ENCODE measurements around the gene PTGDS. TPM values are rescaled to one million over a fixed set of nuclear protein-coding genes. Genes with fewer than 3 reads are reported as not detected.

PTGDS gene
- total and polyA plus RNA-seq, 9 donors: 5.8 to 191 (median 43.1) TPM

DNA sequence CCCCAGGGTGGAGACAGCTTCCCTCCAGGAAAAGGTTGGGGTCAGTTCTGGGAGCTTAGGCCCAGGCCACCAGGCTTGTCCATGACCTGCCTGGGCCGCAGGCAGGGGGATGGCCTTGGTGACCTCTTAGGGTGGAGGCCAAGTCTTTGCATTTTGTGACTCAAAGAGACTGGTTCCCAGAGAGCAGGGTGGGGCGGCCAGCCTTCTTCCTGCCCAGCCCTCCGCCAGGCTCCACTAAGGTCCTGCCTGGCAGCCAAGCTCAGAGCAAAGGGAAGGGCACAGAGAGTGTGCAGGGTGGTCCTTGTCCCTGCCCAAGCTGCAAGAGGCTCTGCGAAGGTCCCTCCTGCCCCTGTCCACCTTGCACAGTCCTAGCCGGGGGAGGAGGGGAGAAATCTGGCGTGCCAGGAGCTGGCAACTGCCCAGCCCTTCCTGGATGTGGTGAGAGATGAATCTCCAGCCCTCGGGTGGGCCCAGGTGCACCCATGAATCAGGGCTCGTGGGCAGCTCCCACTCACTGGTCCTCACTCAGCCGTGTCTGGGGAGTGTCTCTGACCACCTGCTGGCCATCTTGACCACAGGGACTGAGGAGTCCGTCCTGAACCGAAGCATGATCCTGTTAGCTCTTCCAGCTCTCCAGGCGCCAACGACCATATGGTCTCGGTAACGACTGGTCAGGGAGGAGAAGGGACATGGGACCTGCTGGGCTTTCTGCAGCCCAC lies 2.3 kb upstream of the PTGDS start:
- TF ChIP-seq POLR2A (IDR thresholded peaks at IDR 0.05) (no peak), EP300 (IDR thresholded peaks at IDR 0.05) (no peak)
- H3K27ac ChIP-seq: no peak overlapping the region

DNA sequence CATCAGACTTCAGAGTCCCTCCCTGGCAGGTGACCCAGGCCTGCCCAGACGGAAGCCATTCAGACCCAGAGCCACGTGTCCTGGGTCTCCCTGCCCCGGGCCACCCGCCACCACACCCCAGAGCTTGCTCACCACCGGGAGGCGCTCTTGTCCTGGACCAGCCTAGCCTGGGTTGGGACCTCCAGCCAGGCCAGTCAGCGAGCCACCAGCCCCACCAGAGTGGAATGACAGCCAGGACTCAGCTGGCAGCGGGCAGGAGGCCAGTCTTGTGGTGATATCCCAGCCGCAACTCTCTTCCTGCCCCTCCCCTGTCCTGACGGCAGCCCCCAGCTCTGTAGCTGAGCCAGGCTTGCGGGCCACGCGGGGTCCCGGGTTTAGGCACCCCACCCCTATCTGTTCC lies 1.7 kb upstream of the PTGDS start:
- Histone ChIP-seq H3K27ac (no peak overlapping the region), H3K9me3 (no peaks in the 10 kb centered on the region), H3K36me3 (no peaks in the 10 kb centered on the region), H3K4me3 (no peak overlapping the region), H3K4me1 (ENCODE audit: insufficient read depth) (peaks cover 6% of the 10 kb centered on the region), H3K27me3 (no peaks in the 10 kb centered on the region)
- TF ChIP-seq EP300 (IDR thresholded peaks at IDR 0.05): no peak
- TF ChIP-seq, protein P1, sequence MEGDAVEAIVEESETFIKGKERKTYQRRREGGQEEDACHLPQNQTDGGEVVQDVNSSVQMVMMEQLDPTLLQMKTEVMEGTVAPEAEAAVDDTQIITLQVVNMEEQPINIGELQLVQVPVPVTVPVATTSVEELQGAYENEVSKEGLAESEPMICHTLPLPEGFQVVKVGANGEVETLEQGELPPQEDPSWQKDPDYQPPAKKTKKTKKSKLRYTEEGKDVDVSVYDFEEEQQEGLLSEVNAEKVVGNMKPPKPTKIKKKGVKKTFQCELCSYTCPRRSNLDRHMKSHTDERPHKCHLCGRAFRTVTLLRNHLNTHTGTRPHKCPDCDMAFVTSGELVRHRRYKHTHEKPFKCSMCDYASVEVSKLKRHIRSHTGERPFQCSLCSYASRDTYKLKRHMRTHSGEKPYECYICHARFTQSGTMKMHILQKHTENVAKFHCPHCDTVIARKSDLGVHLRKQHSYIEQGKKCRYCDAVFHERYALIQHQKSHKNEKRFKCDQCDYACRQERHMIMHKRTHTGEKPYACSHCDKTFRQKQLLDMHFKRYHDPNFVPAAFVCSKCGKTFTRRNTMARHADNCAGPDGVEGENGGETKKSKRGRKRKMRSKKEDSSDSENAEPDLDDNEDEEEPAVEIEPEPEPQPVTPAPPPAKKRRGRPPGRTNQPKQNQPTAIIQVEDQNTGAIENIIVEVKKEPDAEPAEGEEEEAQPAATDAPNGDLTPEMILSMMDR (IDR thresholded peaks at IDR 0.05): no peak
- no peak for TF ChIP-seq POLR2A (IDR thresholded peaks at IDR 0.05)
- DNase-seq: no peak
- intact Hi-C loops (cut with DNase I): no loop called here
- 63 to 76% (median 76%) methylated on average over 8 to 14 of the region's 14 CpGs for WGBS, 3 donors

More for the DNA sequence above, 2.3 kb upstream of the PTGDS start:
- Histone ChIP-seq H3K27me3 (no peaks in the 10 kb centered on the region), H3K4me1 (ENCODE audit: insufficient read depth) (peaks cover 6% of the 10 kb centered on the region), H3K4me3 (no peak overlapping the region), H3K9me3 (no peaks in the 10 kb centered on the region), H3K36me3 (no peaks in the 10 kb centered on the region)
- intact Hi-C loops (cut with DNase I): no loop called here
- 54 to 69% (median 66%) methylated on average over 15 of the region's 15 CpGs for WGBS, 3 donors
- no peak for DNase-seq

DNA sequence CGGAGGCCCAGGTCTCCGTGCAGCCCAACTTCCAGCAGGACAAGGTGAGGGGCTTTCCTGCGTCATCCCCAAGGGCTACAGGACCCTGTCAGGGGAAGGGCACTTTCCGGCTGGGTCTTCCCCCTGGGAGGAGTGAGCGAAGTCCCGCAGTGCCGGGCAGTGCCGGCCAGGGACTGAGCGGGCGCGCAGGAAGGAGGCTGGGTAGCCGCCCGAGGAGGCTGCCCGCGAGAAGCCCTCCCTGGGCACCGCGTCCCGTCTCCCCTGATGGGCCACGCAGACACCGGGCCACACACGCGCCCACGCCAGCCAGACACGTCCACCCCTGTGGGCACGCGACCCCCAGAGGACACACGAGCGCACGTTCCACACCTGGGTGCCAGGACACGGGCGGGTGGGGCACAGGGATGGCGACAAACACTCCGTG lies 357 bp downstream of the PTGDS start:
- 6 to 9% (median 9%) methylated on average over 21 to 33 of the region's 33 CpGs for WGBS, 3 donors
- intact Hi-C loops (cut with DNase I): no loop called here
- Histone ChIP-seq H3K36me3 (no peaks in the 10 kb centered on the region), H3K4me3 (peak overlapping the region; percentile 34), H3K4me1 (ENCODE audit: insufficient read depth) (peaks cover 6% of the 10 kb centered on the region), H3K27ac (no peak overlapping the region), H3K9me3 (no peaks in the 10 kb centered on the region), H3K27me3 (no peaks in the 10 kb centered on the region)
- no peak for TF ChIP-seq EP300 (IDR thresholded peaks at IDR 0.05)
- no peak for DNase-seq

DNA sequence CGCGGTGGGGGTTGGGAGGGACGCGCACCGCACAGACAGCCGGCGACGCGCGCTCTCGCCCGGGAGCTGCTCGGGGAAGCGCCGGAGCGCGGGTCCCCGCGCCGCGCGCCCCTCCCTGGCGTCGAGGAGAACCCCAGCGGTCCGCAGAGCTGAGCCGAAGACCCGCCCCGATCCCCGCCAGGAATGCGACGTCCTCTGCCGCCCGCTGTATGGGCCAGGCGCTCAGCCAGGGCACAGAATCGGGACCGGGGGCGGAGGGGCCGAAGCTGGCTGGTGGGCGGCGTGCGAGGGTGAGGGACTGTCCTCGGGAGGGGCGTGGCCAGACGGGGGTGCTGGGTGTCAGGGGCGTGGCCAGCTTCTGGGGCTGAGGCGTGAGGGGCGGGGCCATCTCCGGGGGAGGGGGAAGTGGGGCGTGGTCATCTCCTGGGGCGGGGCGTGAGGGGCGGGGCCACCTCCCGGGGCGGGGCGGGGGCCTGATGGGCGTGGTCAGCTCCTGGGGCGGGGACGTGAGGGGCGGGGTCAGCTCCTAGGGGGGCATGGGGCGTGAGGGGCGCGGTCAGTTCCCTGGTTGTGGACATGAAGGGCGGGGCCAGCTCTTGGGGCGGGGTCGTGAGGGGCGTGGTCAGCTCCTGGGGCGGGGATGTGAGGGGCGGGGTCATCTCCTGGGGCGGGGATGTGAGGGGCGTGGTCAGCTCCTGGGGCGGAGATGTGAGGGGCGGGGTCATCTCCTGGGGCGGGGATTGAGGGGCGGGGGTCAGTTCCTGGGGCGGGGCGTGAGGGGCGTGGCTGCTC lies 965 bp downstream of the PTGDS start:
- TF ChIP-seq, protein P1 (IDR thresholded peaks at IDR 0.05): no peak
- no peak for TF ChIP-seq POLR2A (IDR thresholded peaks at IDR 0.05)
- no peak for TF ChIP-seq EP300 (IDR thresholded peaks at IDR 0.05)
- Histone ChIP-seq H3K4me3 (peak overlapping the region; percentile 34), H3K27ac (no peak overlapping the region), H3K36me3 (no peaks in the 10 kb centered on the region), H3K27me3 (no peaks in the 10 kb centered on the region), H3K9me3 (no peaks in the 10 kb centered on the region), H3K4me1 (ENCODE audit: insufficient read depth) (peaks cover 6% of the 10 kb centered on the region)
- DNase-seq: peak; percentile 46 to 79 (median 66)
- 1 to 2% (median 1%) methylated on average over 16 to 78 of the region's 78 CpGs for WGBS, 3 donors
- intact Hi-C loops (cut with DNase I): no loop called here

DNA sequence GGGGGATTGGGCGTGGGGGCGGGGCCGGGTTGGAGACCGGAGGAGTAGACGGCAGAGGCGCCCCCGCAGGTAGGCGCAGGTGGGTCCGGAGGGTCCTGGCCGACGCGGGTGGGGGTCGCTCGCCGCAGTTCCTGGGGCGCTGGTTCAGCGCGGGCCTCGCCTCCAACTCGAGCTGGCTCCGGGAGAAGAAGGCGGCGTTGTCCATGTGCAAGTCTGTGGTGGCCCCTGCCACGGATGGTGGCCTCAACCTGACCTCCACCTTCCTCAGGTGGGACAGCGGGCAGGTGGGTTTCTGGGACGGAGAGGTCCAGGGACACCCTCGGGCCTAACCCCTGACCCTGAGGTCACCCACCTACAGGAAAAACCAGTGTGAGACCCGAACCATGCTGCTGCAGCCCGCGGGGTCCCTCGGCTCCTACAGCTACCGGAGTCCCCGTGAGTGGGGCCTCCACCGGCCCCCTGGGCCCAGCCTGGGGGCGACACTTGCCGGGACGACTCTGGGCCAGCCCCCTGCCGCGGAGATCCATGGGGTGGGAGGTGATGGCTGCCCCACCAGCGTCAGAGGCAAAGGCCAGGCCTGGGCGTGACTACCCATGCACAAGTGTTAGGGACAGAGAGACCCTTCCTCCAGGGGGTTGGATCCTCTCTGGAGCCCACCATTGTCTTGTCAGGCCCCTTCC lies 1.7 kb downstream of the PTGDS start:
- intact Hi-C loops (cut with DNase I): no loop called here
- Histone ChIP-seq H3K27ac (no peak overlapping the region), H3K27me3 (no peaks in the 10 kb centered on the region), H3K4me1 (ENCODE audit: insufficient read depth) (peaks cover 6% of the 10 kb centered on the region), H3K4me3 (no peak overlapping the region), H3K9me3 (no peaks in the 10 kb centered on the region), H3K36me3 (no peaks in the 10 kb centered on the region)
- 38 to 58% (median 47%) methylated on average over 31 to 41 of the region's 41 CpGs for WGBS, 3 donors
- DNase-seq: peak in 1 of 5 donors; percentile 64
- TF ChIP-seq, protein P1 (IDR thresholded peaks at IDR 0.05): no peak
- TF ChIP-seq POLR2A (IDR thresholded peaks at IDR 0.05): no peak
- no peak for TF ChIP-seq EP300 (IDR thresholded peaks at IDR 0.05)
